Measurements from ENCODE around the gene PNMA8B. TPM values are rescaled to one million over a fixed set of nuclear protein-coding genes. Genes with fewer than 3 reads are reported as not detected.

The PNMA8B gene
- total and polyA plus RNA-seq, 2 donors (not counting 3 experiments of a cell fraction or from before 2014, with no cell fraction given) = 0.11 TPM; not detected in 1

DNA sequence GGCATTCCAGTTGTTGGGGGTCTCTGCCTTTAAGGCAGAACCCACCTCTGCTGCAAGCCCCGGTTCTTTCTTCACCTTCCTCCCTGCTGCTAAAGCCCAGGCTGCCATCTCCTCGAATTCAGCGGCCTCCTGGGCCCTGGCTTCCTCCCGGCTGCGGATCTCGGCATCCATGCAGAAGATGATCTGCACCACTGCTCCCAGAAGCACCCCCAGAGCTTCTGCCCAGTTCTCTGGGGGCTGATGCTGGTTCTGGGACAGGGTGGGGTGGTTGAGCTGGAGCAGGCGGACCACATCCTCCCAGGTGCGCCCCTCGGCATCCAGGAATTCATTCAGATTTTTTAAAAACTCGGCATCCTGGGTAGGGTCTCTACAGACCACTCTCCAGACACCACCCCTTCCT is 25.3 kb downstream of the PNMA8B start:
- FAIRE-seq = no peak
- Histone ChIP-seq H3K36me3 (ENCODE audit: control insufficient read depth in 2 of 2, extremely low read depth in 1 of 2, insufficient read depth in 2 of 2, low read length in 2 of 2) (no peaks in the 10 kb centered on the region), H3K4me2 (ENCODE audit: insufficient read depth, low read length) (no peak overlapping the region), H3K27me3 (ENCODE audit: control insufficient read depth in 2 of 2, insufficient read depth in 2 of 2, low read length in 2 of 2) (peaks cover 5 to 8% of the 10 kb centered on the region in 2 experiments), H4K20me1 (replicated peaks; ENCODE audit: control insufficient read depth, extremely low read depth, insufficient read depth, low read length) (no peaks in the 10 kb centered on the region), H3K79me2 (ENCODE audit: control insufficient read depth, insufficient read depth, low read length) (no peaks in the 10 kb centered on the region), H3K9me3 (replicated peaks; ENCODE audit: control insufficient read depth, insufficient read depth, low read length) (no peaks in the 10 kb centered on the region), H3K4me1 (ENCODE audit: control insufficient read depth, extremely low read depth, insufficient read depth, low read length) (no peaks in the 10 kb centered on the region), H3K9me1 (replicated peaks; ENCODE audit: control insufficient read depth, extremely low read depth, insufficient read depth, low read length) (no peaks in the 10 kb centered on the region), H3K27ac (ENCODE audit: insufficient read depth, low read depth, low read length) (no peak overlapping the region), H2AFZ (ENCODE audit: low read depth, low read length) (no peak overlapping the region), H3K4me3 (replicated peaks in 1 of 3; ENCODE audit: insufficient read depth in 1 of 3, low read depth in 1 of 3, low read length in 3 of 3) (no peak overlapping the region), H3K9ac (replicated peaks; ENCODE audit: extremely low read depth, insufficient read depth, low read length) (no peak overlapping the region)
- TF ChIP-seq FOS (IDR thresholded peaks at IDR 0.05; ENCODE audit: borderline replicate concordance, insufficient read depth, low read length) = no peak
- no peak for TF ChIP-seq POLR2AphosphoS5 (IDR thresholded peaks at IDR 0.05; ENCODE audit: insufficient read depth, low read depth, low read length)
- TF ChIP-seq, protein P1, sequence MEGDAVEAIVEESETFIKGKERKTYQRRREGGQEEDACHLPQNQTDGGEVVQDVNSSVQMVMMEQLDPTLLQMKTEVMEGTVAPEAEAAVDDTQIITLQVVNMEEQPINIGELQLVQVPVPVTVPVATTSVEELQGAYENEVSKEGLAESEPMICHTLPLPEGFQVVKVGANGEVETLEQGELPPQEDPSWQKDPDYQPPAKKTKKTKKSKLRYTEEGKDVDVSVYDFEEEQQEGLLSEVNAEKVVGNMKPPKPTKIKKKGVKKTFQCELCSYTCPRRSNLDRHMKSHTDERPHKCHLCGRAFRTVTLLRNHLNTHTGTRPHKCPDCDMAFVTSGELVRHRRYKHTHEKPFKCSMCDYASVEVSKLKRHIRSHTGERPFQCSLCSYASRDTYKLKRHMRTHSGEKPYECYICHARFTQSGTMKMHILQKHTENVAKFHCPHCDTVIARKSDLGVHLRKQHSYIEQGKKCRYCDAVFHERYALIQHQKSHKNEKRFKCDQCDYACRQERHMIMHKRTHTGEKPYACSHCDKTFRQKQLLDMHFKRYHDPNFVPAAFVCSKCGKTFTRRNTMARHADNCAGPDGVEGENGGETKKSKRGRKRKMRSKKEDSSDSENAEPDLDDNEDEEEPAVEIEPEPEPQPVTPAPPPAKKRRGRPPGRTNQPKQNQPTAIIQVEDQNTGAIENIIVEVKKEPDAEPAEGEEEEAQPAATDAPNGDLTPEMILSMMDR (IDR thresholded peaks at IDR 0.05; ENCODE audit: extremely low read depth in 1 of 2, insufficient read depth in 1 of 2, low read depth in 1 of 2, low read length in 2 of 2) = no peak
- TF ChIP-seq, protein P2, sequence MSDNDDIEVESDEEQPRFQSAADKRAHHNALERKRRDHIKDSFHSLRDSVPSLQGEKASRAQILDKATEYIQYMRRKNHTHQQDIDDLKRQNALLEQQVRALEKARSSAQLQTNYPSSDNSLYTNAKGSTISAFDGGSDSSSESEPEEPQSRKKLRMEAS (IDR thresholded peaks at IDR 0.05; ENCODE audit: insufficient read depth, insufficient read length) = no peak
- no peak for TF ChIP-seq MYC (IDR thresholded peaks at IDR 0.05; ENCODE audit: low read depth, low read length)
- TF ChIP-seq POLR2A (IDR thresholded peaks at IDR 0.05; ENCODE audit: low read depth, low read length) = no peak
- TF ChIP-seq JUN (IDR thresholded peaks at IDR 0.05; ENCODE audit: borderline replicate concordance, insufficient read depth, insufficient read length, low read depth) = no peak
- no peak for TF ChIP-seq EZH2 (IDR thresholded peaks at IDR 0.05; ENCODE audit: borderline replicate concordance, low read depth, low read length, severe bottlenecking)
- TF ChIP-seq GATA2 (IDR thresholded peaks at IDR 0.05; ENCODE audit: insufficient read depth, insufficient read length, low read depth, low read length) = no peak
- dilution Hi-C loops (cut with MboI; ENCODE audit: extremely low pct_ligation_motif_present, low sequenced_read_pairs) (no loop called here), intact Hi-C loops (cut with micrococcal nuclease) (no loop called here)
- CTCF ChIA-PET = interaction anchor here (0.7 kb wide), 1 partner anchor 68 kb away, joined by 3 read pairs; no protein-coding TSS in a partner anchor
- POLR2A ChIA-PET = no interaction called here
- BruUV-seq (replicated peaks) = no TSS peak
- no peak for DNase-seq (ENCODE audit: low read depth, low spot score)

Measured in endothelial cell of umbilical vein (primary cell).